ENCODE data around the gene PPP1R3G. TPM values are rescaled to one million over a fixed set of nuclear protein-coding genes. Genes with fewer than 3 reads are reported as not detected.

Gene PPP1R3G
- total RNA-seq, 1 experiment from 2014 or later, result not detected

DNA sequence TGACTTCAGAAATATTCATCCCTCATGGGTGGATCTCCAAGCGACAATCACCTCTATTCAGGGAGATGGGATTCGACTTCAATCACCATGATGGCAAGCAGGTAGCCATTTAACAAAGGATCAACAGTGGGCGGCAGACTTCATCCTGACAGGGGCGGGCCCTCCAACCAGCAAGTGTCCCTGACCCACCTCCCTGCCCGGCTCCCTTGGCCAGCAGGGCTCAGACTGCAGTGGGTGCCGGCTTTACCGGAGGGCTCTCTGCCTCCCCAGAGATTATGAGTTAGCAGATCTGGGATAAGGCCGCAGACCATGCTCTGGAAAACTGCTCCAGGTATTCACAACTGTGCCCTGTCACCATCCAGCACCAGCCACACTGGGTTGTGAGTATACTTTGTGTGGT, 39.4 kb downstream of the PPP1R3G start:
- Histone ChIP-seq H4K91ac (ENCODE audit: insufficient read length, low read depth, low read length) (no peak overlapping the region), H3K4me1 (ENCODE audit: insufficient read depth, low read length) (peaks cover 4% of the 10 kb centered on the region; the same call in 1 of the 2 replicates), H4K20me1 (ENCODE audit: control insufficient read depth, insufficient read depth, insufficient read length) (no peaks in the 10 kb centered on the region), H3K4ac (ENCODE audit: low read depth, low read length) (no peak overlapping the region), H2BK15ac (ENCODE audit: low read depth, low read length) (no peak overlapping the region), H3K79me2 (ENCODE audit: insufficient read depth, low read length) (no peaks in the 10 kb centered on the region), H3K79me1 (ENCODE audit: insufficient read depth, low read depth, low read length, poor library complexity, severe bottlenecking) (no peaks in the 10 kb centered on the region), H4K8ac (replicated peaks; ENCODE audit: insufficient read length, low read depth, low read length) (no peak overlapping the region), H3K18ac (ENCODE audit: insufficient read length, low read depth, low read length) (no peak overlapping the region), H3K9ac (ENCODE audit: extremely low read depth, insufficient read length, low read length) (no peak overlapping the region), H4K5ac (ENCODE audit: insufficient read length, low read depth, low read length) (no peak overlapping the region), H3K56ac (ENCODE audit: insufficient read length, low read depth, low read length) (no peak overlapping the region), H3K27me3 (ENCODE audit: insufficient read depth, low read length) (no peaks in the 10 kb centered on the region), H2BK20ac (ENCODE audit: low read depth, low read length, poor library complexity, severe bottlenecking) (no peak overlapping the region), H3K23ac (ENCODE audit: insufficient read length, low read depth, low read length) (no peak overlapping the region), H2BK120ac (ENCODE audit: low read depth, low read length, poor library complexity, severe bottlenecking) (no peak overlapping the region), H3K4me2 (ENCODE audit: insufficient read depth, insufficient read length, low read length) (no peak overlapping the region), H3T11ph (ENCODE audit: low read length) (no peak overlapping the region), H2BK5ac (ENCODE audit: insufficient read length, low read length) (no peak overlapping the region), H3K27ac (ENCODE audit: insufficient read length, low read depth, low read length) (no peak overlapping the region), H3K14ac (ENCODE audit: insufficient read depth, low read length) (peak overlapping the region; percentile 8; the same call in 1 of the 2 replicates), H2AK5ac (ENCODE audit: insufficient read length, low read length) (no peak overlapping the region), H3K23me2 (ENCODE audit: insufficient read length, low read depth, low read length, poor library complexity, severe bottlenecking) (peaks cover 4% of the 10 kb centered on the region), H2BK12ac (ENCODE audit: insufficient read length, low read depth, low read length) (no peak overlapping the region), H3K9me3 (ENCODE audit: control insufficient read depth, low read depth, low read length) (no peaks in the 10 kb centered on the region), H2AFZ (ENCODE audit: low read length) (no peak overlapping the region)
- no CpG with 5 or more reads among the region's 8 CpGs for WGBS (ENCODE audit: extremely low coverage, insufficient read length, low lambda C conversion rate)
- Mint-ChIP-seq H3K4me3 (no peak overlapping the region), H3K27me3 (ENCODE audit: low read depth) (no peaks in the 10 kb centered on the region), H3K27ac (no peak overlapping the region), H3K4me1 (peaks cover 8 to 11% of the 10 kb centered on the region in 2 experiments), H3K9me3 (no peaks in the 10 kb centered on the region; a peak in 1 of 5 replicates), H3K36me3 (ENCODE audit: insufficient read depth in 1 of 3, low read depth in 3 of 3) (peaks cover 5 to 6% (median 6%) of the 10 kb centered on the region in 3 experiments; a peak in 3 of 7 replicates)
- DNase-seq, result no peak
- TF ChIP-seq, protein P1, sequence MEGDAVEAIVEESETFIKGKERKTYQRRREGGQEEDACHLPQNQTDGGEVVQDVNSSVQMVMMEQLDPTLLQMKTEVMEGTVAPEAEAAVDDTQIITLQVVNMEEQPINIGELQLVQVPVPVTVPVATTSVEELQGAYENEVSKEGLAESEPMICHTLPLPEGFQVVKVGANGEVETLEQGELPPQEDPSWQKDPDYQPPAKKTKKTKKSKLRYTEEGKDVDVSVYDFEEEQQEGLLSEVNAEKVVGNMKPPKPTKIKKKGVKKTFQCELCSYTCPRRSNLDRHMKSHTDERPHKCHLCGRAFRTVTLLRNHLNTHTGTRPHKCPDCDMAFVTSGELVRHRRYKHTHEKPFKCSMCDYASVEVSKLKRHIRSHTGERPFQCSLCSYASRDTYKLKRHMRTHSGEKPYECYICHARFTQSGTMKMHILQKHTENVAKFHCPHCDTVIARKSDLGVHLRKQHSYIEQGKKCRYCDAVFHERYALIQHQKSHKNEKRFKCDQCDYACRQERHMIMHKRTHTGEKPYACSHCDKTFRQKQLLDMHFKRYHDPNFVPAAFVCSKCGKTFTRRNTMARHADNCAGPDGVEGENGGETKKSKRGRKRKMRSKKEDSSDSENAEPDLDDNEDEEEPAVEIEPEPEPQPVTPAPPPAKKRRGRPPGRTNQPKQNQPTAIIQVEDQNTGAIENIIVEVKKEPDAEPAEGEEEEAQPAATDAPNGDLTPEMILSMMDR (conservative IDR thresholded peaks at IDR 0.05), result no peak
